Stimulated activated CD4-positive, alpha-beta T cell treated with anti-CD3 and anti-CD28 coated beads, TNF-alpha, amount 100 ng/mL, for 1 hour (primary cell): ENCODE measurements around the gene ENO4.

Experiments used
- DNase-seq, 3 donors: peaks; one replicate each; pipeline ENCODE4 v3.0.0-alpha.2; 2020; ENCODE audit warnings: low read depth in 3 of 3, low spot score in 1 of 3

The ENO4 gene

DNA sequence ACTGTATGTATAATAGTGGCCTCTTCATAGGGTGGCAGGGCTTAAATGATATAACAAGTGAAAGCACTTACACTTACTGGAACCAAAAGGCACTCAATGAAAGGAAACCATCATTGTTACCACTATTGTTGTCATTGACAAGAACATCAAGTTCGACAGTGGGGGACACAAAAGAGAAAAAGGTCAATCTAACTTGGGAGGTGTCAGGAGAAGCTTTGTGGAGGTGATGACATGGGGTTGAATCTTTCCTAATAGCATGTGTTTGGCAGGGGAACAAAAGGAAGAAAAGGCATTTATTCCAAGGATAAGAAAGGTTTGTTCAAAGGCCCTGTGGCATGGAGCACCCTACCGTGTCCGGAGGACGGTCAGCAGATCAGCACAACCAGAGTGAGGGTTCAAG is 18.2 kb upstream of the ENO4 start:
- DNase-seq = no peak

- no peak for DNase-seq
Measured at GRCh38 chr10:116831790-116832189, 17.5 kb upstream of the ENO4 start.

DNA sequence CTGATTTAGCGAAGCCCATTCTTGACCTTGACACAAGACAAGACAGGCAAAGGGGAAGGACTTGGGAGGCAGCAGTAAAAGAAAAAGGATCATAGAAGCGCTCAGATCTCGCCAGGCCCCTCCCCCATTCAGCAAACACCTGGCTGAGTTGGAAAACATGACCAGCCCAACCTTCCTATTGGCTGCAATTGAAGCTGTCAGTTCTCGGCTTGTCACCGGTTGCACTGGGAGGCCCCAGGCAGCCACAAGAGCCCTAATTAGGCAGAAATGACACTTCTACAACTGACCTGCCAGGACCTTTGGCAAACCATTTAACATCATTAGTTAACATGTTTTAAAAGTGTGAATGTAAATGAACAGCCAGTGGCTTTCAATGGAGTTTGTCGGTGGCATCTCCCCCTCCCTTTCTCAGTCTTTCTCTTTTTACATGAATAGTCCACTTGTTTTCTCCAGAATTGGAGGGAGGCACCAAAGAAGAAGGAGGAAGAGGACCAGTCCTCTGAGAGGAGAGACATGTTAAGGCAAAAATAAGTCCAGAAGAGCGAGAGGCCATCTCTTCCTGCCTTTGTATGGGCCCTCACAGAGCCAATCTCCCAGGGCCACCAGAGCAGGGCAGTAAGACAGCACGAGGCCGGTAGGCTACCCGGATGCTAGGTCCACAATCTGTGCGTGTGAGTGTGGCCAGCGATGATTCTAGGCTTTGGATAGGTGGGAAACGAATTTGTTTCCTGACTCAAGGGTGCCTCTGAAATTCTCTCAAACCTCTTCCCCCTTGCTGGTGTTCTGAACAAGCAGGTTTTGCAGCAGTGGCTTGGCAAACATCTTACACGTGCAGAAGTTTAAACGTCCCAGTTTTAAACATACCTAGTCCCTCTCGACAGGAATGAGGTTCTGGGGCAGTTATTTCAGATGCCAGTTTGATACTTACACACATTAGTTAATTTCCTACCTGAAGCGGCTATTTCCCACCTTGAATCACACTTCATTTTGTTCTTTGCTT is 15.0 kb upstream of the ENO4 start:
- DNase-seq = no peak

DNA sequence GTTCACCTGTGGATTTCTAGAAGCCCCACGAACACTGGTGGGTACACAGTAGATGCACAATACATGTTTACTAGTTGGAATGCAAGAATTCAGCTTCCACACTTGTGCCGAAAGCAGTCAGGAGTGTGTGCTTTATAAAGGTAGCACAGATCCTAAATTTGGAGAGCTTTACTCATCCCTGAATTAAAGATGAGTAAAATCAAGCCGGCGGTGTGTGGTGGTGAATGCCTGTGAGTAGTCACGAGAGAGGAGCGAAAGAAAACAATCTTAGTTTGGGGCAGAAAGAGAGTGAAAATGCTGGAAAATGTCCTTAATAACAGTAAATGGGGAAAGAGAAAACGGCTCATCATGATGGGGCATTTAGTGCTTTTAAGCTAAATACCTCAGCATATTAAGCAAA is 13.6 kb upstream of the ENO4 start:
- no peak for DNase-seq

- DNase-seq = no peak
Measured at GRCh38 chr10:116836083-116836482, 13.2 kb upstream of the ENO4 start.

DNA sequence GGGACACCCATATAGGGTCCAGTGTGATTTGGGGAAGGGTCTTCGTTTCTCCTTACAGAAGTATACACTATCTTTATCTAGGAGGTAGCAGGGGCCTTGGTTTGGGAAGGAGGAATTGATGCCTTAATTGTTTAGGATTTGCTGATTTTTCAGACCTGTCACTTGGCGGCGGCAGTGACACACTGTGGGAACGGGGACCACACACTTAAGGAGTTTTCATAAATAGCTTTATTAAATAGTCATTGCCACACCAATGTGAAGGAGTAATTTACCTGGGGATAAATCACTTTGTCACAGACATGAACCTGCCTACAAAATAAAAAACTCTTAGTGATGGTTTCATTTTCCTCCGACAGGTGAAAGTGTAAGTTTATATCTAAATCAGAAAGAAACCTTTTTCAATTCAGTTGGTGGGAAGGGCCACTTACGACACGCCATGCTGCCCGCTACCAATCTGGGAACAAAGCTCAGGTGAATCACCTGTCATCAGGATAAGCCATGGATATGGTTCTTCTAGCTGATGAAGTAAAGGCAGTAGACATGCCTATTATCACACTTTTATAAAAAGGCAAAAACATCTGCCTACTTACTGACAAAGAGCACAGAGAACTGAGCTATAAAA is 12.3 kb upstream of the ENO4 start:
- DNase-seq = no peak

DNA sequence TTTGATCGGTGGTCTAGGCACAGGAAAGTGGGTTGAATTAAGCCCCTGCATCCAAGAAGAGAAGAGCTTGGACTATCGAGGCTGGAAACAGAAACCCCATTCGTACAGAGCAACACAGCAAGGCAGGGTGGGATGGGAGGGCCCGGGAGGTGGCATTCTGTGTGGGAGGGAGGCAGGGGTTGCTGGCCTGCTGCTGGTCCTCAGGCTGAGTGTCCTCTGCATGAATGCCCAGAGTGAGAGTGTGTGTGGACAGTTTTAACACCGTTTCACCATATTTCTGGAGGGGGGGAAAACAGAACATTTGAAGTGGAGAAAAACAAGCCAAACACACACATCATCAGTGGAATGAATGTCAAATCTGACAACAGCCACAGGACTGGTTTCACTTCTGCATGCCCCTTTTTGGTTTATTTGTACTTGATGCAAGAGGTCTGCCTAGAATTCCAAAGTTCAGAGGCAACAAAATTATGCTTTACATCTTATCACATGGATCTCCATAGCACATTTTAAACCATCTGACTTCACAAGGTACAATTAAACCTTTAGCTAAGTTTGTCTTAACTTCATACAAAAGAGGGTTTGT is 11.1 kb upstream of the ENO4 start:
- DNase-seq = no peak

- no peak for DNase-seq
Measured at GRCh38 chr10:116840389-116841075, 8.8 kb upstream of the ENO4 start.

- no peak for DNase-seq
Measured at GRCh38 chr10:116845823-116846222, 3.5 kb upstream of the ENO4 start.

- peak in 1 of 3 donors; percentile 2 for DNase-seq
Measured at GRCh38 chr10:116848032-116848943, 1.0 kb upstream of the ENO4 start.

DNA sequence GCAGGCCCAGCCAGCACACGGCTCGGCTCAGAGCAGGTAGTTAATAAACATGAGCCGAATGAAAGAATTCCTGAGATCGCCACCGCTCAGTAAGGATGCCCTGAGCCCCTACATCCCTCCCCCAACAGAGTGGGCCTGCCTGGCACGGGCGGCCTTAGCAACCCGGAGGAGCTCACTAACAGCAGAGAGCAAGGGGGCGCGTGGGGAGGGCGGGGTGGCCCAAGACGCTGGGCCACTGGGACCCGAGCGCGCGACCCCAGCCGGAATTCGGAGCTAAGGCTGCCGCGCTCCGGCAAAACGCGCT is 403 bp upstream of the ENO4 start:
- no peak for DNase-seq

- DNase-seq = no peak
Measured at GRCh38 chr10:116850058-116850611, 836 bp downstream of the ENO4 start.

DNA sequence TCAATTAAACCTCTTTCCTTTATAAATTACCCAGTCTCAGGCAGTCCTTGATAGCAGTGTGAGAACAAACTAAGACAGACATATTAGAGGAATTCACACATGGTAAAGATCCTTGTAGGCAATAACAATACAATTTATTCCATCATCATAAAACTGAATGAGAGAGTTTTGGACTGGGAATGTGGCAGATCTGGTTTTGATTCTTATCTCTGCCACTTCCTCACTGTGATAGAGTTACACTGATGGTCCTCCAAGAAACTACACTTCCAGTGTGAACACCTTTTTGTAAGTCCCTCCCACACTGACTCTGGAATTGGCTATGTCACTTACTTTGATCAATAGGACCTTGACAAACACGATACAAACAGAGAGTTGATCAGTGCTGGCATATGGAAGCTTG is 2.9 kb downstream of the ENO4 start:
- DNase-seq = no peak

DNA sequence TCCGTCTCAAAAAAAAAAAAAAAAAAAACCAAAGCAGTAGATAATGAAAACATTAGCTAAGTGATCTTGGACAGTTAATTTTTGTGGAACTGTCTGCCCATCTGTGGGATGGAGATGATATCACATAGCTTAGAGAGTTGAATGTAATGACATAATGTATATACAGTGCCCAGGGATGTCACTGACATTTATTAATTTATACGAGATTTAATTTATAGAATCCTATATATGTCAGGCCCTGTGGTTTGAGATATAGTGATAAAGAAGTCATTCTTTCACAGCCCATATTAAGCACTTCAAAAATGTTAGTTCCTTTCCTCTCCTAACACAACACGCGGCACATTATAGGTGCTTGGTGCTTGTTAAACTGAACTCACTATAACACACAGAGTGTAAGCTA is 4.0 kb downstream of the ENO4 start:
- DNase-seq = no peak

GRCh38 chr10:116853701-116854100 is 4.4 kb downstream of the ENO4 start:
- DNase-seq = no peak

GRCh38 chr10:116857156-116857555 is 7.9 kb downstream of the ENO4 start:
- no peak for DNase-seq

GRCh38 chr10:116861796-116862195 is 12.5 kb downstream of the ENO4 start:
- DNase-seq = no peak

- no peak for DNase-seq
Measured at GRCh38 chr10:116864436-116864835, 15.1 kb downstream of the ENO4 start.

DNA sequence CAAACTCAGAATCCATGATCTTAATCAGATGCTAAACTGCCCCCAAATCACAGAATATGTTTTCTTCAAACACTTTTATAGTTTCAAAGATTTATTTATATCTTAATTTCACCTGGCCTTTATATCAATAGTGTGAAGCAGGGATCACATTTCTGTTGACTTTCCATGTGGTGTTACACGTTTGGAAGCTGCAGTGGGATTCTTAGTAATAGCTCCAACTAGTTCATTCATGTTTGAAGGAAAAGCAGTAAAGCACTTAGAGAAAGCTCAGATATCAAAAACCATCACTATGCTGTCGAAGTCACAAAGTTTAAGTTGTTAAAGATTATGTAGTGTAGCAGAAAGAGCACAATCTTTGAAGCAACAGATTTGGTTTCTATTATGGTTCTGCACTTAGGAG is 16.8 kb downstream of the ENO4 start:
- no peak for DNase-seq

DNA sequence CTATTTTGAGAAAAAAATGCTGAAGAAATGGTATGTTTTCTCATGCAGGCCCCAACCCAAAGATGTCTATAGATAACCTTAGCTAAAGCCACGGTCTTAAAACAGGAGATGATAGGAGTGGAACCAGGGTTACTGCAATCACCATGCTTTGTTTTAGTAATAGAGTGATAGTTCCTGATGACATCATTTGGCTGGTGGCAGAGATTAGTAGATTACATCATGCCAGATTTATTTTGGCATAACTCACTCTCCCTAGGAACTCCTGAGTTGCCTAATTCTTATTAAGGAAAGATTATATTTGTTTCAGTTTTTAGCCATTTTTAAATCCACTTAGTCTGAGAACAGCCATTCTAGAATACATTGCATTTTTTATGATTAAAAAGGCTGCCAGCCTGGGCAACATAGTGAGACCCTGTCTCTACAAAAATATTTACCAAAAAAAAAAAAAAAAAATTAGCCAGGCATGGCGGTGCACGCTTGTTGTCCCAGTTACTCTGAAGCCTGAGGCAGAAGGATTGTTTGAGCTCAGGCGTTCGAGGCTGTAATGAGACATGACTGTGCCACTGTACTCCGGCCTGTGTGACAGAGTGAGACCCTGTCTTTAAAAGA is 17.8 kb downstream of the ENO4 start:
- no peak for DNase-seq
